GM12891 (cell line): Measurements from ENCODE around the gene TEDC1.

Experiments
- POLR2A ChIP-seq: IDR thresholded peaks from 2 replicates; pipeline ENCODE4 v1.6.1; 2011; ENCODE audit warnings: low read depth, low read length, control low read depth
- POLR2AphosphoS5 ChIP-seq: IDR thresholded peaks from 2 replicates; pipeline ENCODE4 v1.6.1; 2011; ENCODE audit warnings: low read depth, low read length, control low read depth
- TAF1 ChIP-seq: IDR thresholded peaks from 2 replicates; pipeline ENCODE4 v1.6.1; 2011; ENCODE audit warnings: low read depth, low read length, control low read depth

GRCh38 chr14:105486163-105486973 lies 4.7 kb upstream of the TEDC1 start, which contains the start of gene CRIP1:
- TF ChIP-seq POLR2A (no peak), POLR2AphosphoS5 (no peak), TAF1 (no peak)
